Right ventricle myocardium inferior (tissue), 1 donor: ENCODE results near the gene PSMD9. TPM values are rescaled to one million over a fixed set of nuclear protein-coding genes. Genes with fewer than 3 reads are reported as not detected.
"Not testable (repeated sequence)": the region's sequence is repeated elsewhere in the genome, so short reads cannot be mapped to it uniquely, and the experiment has no call there.

Source experiments
- ATAC-seq: fragments of 200-7000 bp; cut with Tn5 transposase; one replicate; pipeline ENCODE4 v1.9.1; 2020; ENCODE audit warnings: mild to moderate bottlenecking, moderate library complexity
- DNase-seq: peaks from one replicate; pipeline ENCODE4 v3.0.0; 2021; ENCODE audit errors: missing footprints
- intact Hi-C: fragments of 100-400 bp; cut with DNase I; formaldehyde crosslinking; loops from one replicate; pipeline ENCODE4 v1.11.0; 2022
- total RNA-seq: library from RNA; stranded (reverse); fragmentation: NEBNext Ultra II Directional; extraction: Animal tissue kit (Norgen Biotek cat#: 25700); gene quantifications from one replicate; pipeline ENCODE4 v1.2.1, GENCODE V29; 2021
- donor health status: DM: no; HTN: yes; CAD: no; lungs with severe emphysema.

The PSMD9 gene
- total RNA-seq, 1 donor from 2014 or later, result 35.4 TPM

GRCh38 chr12:121869229-121869628 is 19.4 kb upstream of the PSMD9 start:
- ATAC-seq, intact Hi-C loops, DNase-seq: not testable (repeated sequence)

GRCh38 chr12:121871467-121871866 is 17.1 kb upstream of the PSMD9 start:
- no peak for DNase-seq
- ATAC-seq, result no peak
- intact Hi-C loops, result no loop called here

GRCh38 chr12:121872546-121873215 is 15.9 kb upstream of the PSMD9 start:
- no peak for DNase-seq

GRCh38 chr12:121873216-121873569 is 15.4 kb upstream of the PSMD9 start:
- intact Hi-C loops, result no loop called here

More at GRCh38 chr12:121872546-121873215, 15.9 kb upstream of the PSMD9 start:
- intact Hi-C loops, result no loop called here
- ATAC-seq, result peak; percentile 57

GRCh38 chr12:121874071-121874470 is 14.5 kb upstream of the PSMD9 start:
- intact Hi-C loops, result no loop called here
- DNase-seq, result no peak
- no peak for ATAC-seq

More at GRCh38 chr12:121873216-121873569, 15.4 kb upstream of the PSMD9 start:
- ATAC-seq (peak; percentile 54), DNase-seq (no peak)

GRCh38 chr12:121875582-121875981 is 13.0 kb upstream of the PSMD9 start:
- no peak for DNase-seq
- ATAC-seq, result no peak
- intact Hi-C loops, result no loop called here

GRCh38 chr12:121876080-121876447 is 12.5 kb upstream of the PSMD9 start:
- DNase-seq, ATAC-seq, intact Hi-C loops: not testable (repeated sequence)

GRCh38 chr12:121883315-121883660 is 5.3 kb upstream of the PSMD9 start:
- intact Hi-C loops, result loop anchor here (10.0 kb wide), 2 partner anchors 48 to 188 kb away; no protein-coding TSS in a partner anchor
- ATAC-seq (no peak), DNase-seq (no peak)

GRCh38 chr12:121885129-121885528 is 3.5 kb upstream of the PSMD9 start:
- not testable (repeated sequence) for ATAC-seq, DNase-seq
- intact Hi-C loops, result loop anchor here (10.0 kb wide), 2 partner anchors 50 to 190 kb away; no protein-coding TSS in a partner anchor

GRCh38 chr12:121888083-121888477 is 510 bp upstream of the PSMD9 start:
- intact Hi-C loops, result loop anchor here (2.0 to 10.0 kb wide), 3 partner anchors 53 to 193 kb away; no protein-coding TSS in a partner anchor
- ATAC-seq, result no peak
- DNase-seq, result no peak

GRCh38 chr12:121889274-121889624 is 659 bp downstream of the PSMD9 start:
- intact Hi-C loops, result loop anchor here (2.0 to 10.0 kb wide), 3 partner anchors 54 to 194 kb away; no protein-coding TSS in a partner anchor
- DNase-seq (no peak), ATAC-seq (no peak)

- not testable (repeated sequence) for DNase-seq, ATAC-seq
- intact Hi-C loops, result loop anchor here (2.0 to 10.0 kb wide), 3 partner anchors 55 to 195 kb away; no protein-coding TSS in a partner anchor
Measured at GRCh38 chr12:121889661-121890060, 1.1 kb downstream of the PSMD9 start.

GRCh38 chr12:121892673-121893561 is 4.3 kb downstream of the PSMD9 start:
- ATAC-seq, result no peak
- intact Hi-C loops, result no loop called here
- DNase-seq, result no peak

GRCh38 chr12:121893961-121894460 is 5.4 kb downstream of the PSMD9 start:
- DNase-seq (no peak), ATAC-seq (no peak)
- intact Hi-C loops, result no loop called here

- intact Hi-C loops, result no loop called here
- DNase-seq (no peak), ATAC-seq (peak; percentile 53)
Measured at GRCh38 chr12:121894633-121895032, 6.0 kb downstream of the PSMD9 start.

GRCh38 chr12:121898287-121898686 is 9.7 kb downstream of the PSMD9 start:
- no peak for DNase-seq
- no peak for ATAC-seq
- intact Hi-C loops, result no loop called here

- DNase-seq (no peak), ATAC-seq (no peak)
- intact Hi-C loops, result no loop called here
Measured at GRCh38 chr12:121899590-121899989, 11.0 kb downstream of the PSMD9 start.

- no peak for ATAC-seq
- intact Hi-C loops, result no loop called here
Measured at GRCh38 chr12:121903202-121903601, 14.6 kb downstream of the PSMD9 start.

GRCh38 chr12:121905746-121906145 is 17.2 kb downstream of the PSMD9 start:
- ATAC-seq, result no peak
- no peak for DNase-seq
- intact Hi-C loops, result no loop called here

More at GRCh38 chr12:121903202-121903601, 14.6 kb downstream of the PSMD9 start:
- DNase-seq, result no peak

- DNase-seq (no peak), ATAC-seq (no peak)
- intact Hi-C loops, result no loop called here
Measured at GRCh38 chr12:121908702-121909101, 20.1 kb downstream of the PSMD9 start.
